HG03457 (cell line): Measurements from ENCODE around the gene AQP1.

Experiments
- ATAC-seq: cut with Tn5 transposase; IDR thresholded peaks from one replicate; pipeline ENCODE4 v1.9.1; 2021; ENCODE audit warnings: moderate number of reproducible peaks; ENCODE audit not compliant: unreplicated experiment

Gene AQP1

DNA sequence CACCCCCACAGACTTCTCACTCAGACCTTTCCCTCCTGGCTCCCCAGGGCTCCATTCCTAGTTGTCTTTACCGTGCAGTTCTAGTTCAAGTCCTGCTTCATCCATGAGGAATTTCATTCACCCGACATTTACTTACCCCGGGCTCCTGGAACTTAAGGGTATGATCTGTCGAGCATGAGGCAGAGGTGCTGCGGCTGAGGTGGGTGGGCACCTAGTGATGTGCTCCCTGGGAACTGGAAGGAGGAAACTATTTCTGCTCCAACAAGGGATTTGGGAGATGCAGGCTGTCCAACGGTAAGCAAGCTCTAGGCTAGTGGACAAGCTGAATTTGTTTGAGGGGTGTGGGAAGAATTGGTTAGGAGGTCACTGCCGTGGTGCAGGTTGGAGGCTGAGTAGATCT is 30.2 kb upstream of the AQP1 start:
- ATAC-seq: no peak

GRCh38 chr7:30884881-30885280 is 26.8 kb upstream of the AQP1 start:
- ATAC-seq: no peak

DNA sequence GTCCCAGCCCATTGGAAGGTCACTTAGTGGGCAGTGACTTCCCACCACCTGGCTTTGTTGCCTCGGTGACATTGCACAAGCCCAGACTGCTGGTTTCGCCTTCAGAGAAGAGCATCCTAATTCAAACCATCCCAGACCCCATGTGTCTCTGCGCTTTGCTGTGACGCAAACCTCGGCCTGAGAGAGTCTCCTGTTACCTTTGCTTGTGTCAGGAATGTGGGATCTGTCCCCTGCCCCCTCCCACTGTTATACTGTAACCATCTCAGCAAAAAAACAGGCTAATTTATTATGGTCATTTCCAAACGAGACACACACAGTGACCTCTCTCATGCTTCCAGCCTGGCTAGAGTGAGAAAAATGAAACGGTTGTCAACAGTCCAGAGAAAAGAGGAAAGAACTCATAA is 25.0 kb upstream of the AQP1 start:
- ATAC-seq: no peak

GRCh38 chr7:30887464-30887872 is 24.2 kb upstream of the AQP1 start:
- no peak for ATAC-seq

DNA sequence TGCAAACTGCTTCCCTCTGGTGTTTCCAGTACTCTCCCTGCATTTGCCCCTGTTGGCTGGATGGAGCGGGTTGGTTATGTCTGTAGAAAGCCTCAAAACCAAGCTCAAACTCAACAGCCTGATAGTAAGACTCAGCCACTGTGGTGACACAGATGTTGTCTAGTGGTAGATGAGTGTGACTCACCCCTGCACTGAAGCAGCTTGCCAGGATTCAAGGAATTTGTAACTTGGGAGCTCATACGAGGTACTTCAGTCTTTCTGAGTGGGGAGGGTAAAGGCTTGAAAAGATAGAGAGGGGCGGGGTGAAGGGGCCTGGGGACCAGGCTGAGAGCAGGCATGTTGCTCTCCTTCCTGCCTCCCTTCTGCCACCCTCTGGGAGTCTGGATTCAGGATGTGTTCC is 22.9 kb upstream of the AQP1 start:
- ATAC-seq: no peak

DNA sequence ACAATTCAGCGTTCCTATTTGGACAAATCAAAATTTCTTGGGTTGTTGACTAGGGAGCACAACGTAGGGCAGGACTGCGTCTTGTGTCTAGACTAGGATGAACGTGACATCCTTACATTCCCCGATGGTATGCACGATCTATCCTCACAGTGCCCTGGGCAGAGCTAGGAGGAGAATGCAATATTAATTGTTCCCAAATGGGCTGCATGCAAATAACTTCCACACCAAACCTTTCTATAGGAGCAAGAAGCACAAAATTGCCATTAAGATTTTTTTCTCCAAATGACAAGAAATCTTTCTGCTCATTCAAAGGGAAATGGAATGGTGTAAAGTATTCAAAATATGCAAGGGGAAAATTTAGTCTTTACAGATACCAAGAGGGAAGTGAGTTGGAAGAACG is 21.4 kb upstream of the AQP1 start:
- no peak for ATAC-seq

- ATAC-seq: no peak
Observed at GRCh38 chr7:30893357-30893756, 18.3 kb upstream of the AQP1 start.

- no peak for ATAC-seq
Observed at GRCh38 chr7:30894009-30894408, 17.6 kb upstream of the AQP1 start.

DNA sequence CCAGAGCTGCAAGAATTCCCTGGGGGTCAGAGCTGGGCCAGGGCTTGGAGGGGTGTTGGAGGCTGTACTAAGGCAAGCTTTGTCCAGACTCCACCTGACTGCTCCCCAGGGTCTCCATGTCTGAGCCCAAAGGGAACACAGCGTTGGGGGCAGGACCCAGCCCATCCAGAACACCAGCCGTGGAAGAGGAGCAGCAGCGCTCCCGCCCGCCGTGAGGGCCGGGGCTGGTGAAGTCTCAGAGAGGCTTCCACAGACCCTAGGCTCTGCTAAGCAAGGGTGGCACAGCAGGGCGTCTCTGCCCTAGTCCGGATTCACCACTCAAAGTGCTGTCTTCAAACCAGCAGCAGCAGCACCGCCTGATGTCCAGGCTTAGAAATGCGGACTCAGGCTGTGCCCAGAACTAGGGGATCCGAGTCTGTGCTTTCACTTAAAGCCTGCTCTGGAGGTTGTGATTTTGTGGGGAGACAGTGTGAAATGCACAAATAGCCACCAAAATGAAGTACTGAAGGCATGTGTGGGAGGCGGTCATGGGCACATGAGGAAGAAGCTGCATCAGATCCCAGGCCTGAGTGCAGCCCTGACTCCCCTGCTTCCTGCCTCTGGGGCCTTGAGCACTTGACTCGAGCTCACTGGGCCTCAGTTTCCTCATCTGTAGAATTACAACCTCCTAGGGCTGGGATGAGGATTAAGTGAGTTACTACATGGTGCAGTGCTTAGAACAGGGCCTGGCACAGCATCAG is 16.6 kb upstream of the AQP1 start:
- ATAC-seq: no peak

DNA sequence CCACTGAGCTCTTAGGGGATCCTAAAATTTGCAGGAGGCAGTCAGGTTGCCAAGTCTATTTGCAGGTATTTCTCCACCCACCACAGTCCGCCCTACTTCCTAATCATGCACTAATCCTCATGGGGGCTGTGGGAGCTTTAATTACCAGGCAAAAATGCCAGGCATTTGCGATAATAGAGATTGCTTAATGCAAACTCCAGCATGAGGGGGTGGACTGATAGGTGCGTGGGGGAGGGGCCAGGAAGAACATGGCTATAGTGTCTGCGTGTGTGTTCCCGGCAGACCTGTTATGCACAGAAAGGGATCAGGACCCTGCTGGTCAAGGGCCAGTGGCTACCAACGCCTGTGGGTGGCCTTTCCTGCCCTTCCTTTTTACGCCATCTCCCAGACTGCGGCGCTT is 15.6 kb upstream of the AQP1 start:
- ATAC-seq: no peak

- ATAC-seq: no peak
Observed at GRCh38 chr7:30896783-30897637, 14.6 kb upstream of the AQP1 start.

GRCh38 chr7:30897770-30898169 is 13.9 kb upstream of the AQP1 start:
- no peak for ATAC-seq

DNA sequence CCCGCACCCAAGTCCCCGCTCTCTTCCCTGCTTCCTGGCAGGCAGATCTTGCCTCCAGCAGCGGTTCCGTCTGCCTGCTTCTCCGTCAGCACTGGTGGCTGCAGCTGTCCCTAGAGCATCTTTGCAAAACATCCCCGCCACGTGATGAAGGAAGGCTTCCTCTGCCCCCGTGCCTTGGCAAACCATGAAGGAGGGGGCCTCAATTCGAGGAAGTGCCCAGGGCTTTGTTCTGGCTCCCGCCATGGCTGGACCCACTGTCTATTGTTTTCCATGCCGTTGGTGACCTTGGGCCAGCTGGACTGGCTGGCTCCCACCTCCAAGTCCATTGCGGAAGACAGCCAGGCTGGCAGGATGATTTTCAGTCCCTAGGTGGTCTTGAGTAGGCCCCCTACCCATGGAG is 13.2 kb upstream of the AQP1 start:
- ATAC-seq: no peak

DNA sequence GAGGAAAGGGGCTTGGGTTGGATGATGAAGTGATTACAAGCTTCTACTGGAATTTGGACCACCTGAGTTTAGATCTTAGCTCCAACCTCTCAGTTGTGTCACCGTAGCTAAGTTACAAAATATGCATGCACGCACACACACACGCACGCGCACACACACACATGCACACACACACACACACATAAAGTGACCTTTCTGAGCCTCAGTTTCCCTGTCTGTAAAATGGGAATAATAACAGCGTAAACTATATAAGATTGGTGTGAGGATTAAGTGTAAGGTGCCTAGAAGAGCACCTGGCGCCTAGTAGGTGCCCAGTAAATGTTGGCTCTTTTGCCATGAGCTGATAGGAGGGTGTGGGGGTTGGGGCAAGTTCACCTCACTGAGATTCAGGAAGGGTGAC is 12.6 kb upstream of the AQP1 start:
- ATAC-seq: no peak

- no peak for ATAC-seq
Observed at GRCh38 chr7:30899630-30900029, 12.0 kb upstream of the AQP1 start.

GRCh38 chr7:30900053-30900452 is 11.6 kb upstream of the AQP1 start:
- no peak for ATAC-seq

GRCh38 chr7:30900803-30901362 is 10.8 kb upstream of the AQP1 start:
- ATAC-seq: no peak

GRCh38 chr7:30901856-30902255 is 9.8 kb upstream of the AQP1 start:
- ATAC-seq: no peak

DNA sequence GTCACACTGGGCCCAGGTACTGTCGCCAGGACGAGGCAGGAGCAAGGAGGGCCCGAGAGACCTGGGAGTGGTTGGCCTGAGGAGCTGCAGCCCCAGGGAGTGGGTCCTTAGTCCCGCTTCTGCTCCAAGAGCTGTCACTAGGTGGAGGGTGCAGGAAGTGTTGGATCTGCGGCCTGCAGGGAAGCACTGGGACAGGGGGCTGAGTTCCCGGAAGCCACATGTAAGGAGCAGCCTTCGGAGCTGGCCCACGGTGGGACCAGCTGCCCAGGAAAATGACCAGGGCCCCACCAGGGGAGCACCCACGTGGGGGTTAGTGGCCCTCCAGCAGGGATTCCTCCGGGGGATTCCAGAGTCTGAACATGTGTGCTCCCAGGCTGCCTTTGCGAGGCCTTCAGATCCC is 9.2 kb upstream of the AQP1 start:
- no peak for ATAC-seq

- no peak for ATAC-seq
Observed at GRCh38 chr7:30903146-30903545, 8.5 kb upstream of the AQP1 start.

- ATAC-seq: no peak
Observed at GRCh38 chr7:30904561-30904960, 7.1 kb upstream of the AQP1 start.
